ENCODE measurements around the gene MLXIPL. TPM values are rescaled to one million over a fixed set of nuclear protein-coding genes. Genes with fewer than 3 reads are reported as not detected.
"Not testable (repeated sequence)": the region's sequence is repeated elsewhere in the genome, so short reads cannot be mapped to it uniquely, and the experiment has no call there.

Gene MLXIPL
- total and polyA plus RNA-seq, 11 donors = 0.42 to 10.1 (median 2.0) TPM

GRCh38 chr7:73593207-73594045 is 30.9 kb downstream of the MLXIPL start:
- WGBS, 4 donors = 72 to 81% (median 78%) methylated on average over 11 to 14 of the region's 14 CpGs
- Histone ChIP-seq H3K4me1 (no peaks in the 10 kb centered on the region), H3K27me3 (peaks cover 0 to 20% (median 0%) of the 10 kb centered on the region in 9 donors), H3K36me3 (no peaks in the 10 kb centered on the region), H3K4me3 (no peak overlapping the region), H3K9me3 (no peaks in the 10 kb centered on the region), H3K27ac (no peak overlapping the region)
- TF ChIP-seq POLR2A (IDR thresholded peaks at IDR 0.05) = no peak
- TF ChIP-seq CTCF (IDR thresholded peaks at IDR 0.05) = no peak
- DNase-seq (no peak), ATAC-seq (peak in 1 of 4 donors; percentile 11)
- intact Hi-C loops (cut with DNase I) = no loop called here

- ATAC-seq (no peak), DNase-seq (peak in 1 of 5 donors; percentile 47)
- intact Hi-C loops (cut with DNase I) = no loop called here
- TF ChIP-seq POLR2A (IDR thresholded peaks at IDR 0.05) = no peak
- no peak for TF ChIP-seq CTCF (IDR thresholded peaks at IDR 0.05)
- 94 to 96% (median 96%) methylated on average over 12 of the region's 12 CpGs for WGBS, 4 donors
- H3K27me3 ChIP-seq = no peaks in the 10 kb centered on the region
- H3K9me3 ChIP-seq = no peaks in the 10 kb centered on the region
- H3K4me3 ChIP-seq = no peak overlapping the region
- H3K36me3 ChIP-seq = no peaks in the 10 kb centered on the region
- H3K4me1 ChIP-seq = peaks cover 0 to 33% (median 0%) of the 10 kb centered on the region in 12 donors
- no peak overlapping the region for H3K27ac ChIP-seq
Observed at GRCh38 chr7:73586911-73587310, 37.4 kb downstream of the MLXIPL start.

GRCh38 chr7:73585196-73585595 is 39.1 kb downstream of the MLXIPL start:
- H3K9me3 ChIP-seq = no peaks in the 10 kb centered on the region
- H3K4me1 ChIP-seq = peaks cover 0 to 46% (median 0%) of the 10 kb centered on the region in 12 donors
- H3K36me3 ChIP-seq = no peaks in the 10 kb centered on the region
- 63 to 75% (median 66%) methylated on average over 2 of the region's 2 CpGs for WGBS, 4 donors
- intact Hi-C loops (cut with DNase I) = no loop called here
- H3K27me3 ChIP-seq = no peaks in the 10 kb centered on the region
- H3K4me3 ChIP-seq = no peak overlapping the region
- ATAC-seq (no peak), DNase-seq (peak in 1 of 5 donors; percentile 14)
- H3K27ac ChIP-seq = no peak overlapping the region
- TF ChIP-seq POLR2A (IDR thresholded peaks at IDR 0.05) (no peak), CTCF (IDR thresholded peaks at IDR 0.05) (no peak)

- 93 to 98% (median 94%) methylated on average over 6 of the region's 6 CpGs for WGBS, 4 donors
- TF ChIP-seq CTCF (IDR thresholded peaks at IDR 0.05) = no peak
- TF ChIP-seq POLR2A (IDR thresholded peaks at IDR 0.05) = no peak
- H3K4me1 ChIP-seq = peaks cover 0 to 57% (median 6%) of the 10 kb centered on the region in 12 donors
- no peak for DNase-seq
- no peaks in the 10 kb centered on the region for H3K36me3 ChIP-seq
- H3K9me3 ChIP-seq = no peaks in the 10 kb centered on the region
- peak overlapping the region in 1 of 12 donors; percentile 82 for H3K27ac ChIP-seq
- no peaks in the 10 kb centered on the region for H3K27me3 ChIP-seq
- intact Hi-C loops (cut with DNase I) = no loop called here
- no peak for ATAC-seq
- no peak overlapping the region for H3K4me3 ChIP-seq
Observed at GRCh38 chr7:73582664-73583202, 41.6 kb downstream of the MLXIPL start.

GRCh38 chr7:73581006-73581405 is 43.3 kb downstream of the MLXIPL start:
- ATAC-seq; H3K9me3 ChIP-seq; H3K36me3 ChIP-seq; H3K27me3 ChIP-seq; H3K4me3 ChIP-seq; intact Hi-C loops (cut with DNase I): not testable (repeated sequence)
- peak in 1 of 5 donors; percentile 6 for DNase-seq
- 84 to 90% (median 87%) methylated on average over 9 of the region's 9 CpGs for WGBS, 4 donors
- H3K4me1 ChIP-seq = peaks cover 0 to 61% (median 17%) of the 10 kb centered on the region in 12 donors
- H3K27ac ChIP-seq = peak overlapping the region in 1 of 12 donors; percentile 82
